HepG2 (cell line): ENCODE data around the gene ACBD6. TPM values are rescaled to one million over a fixed set of nuclear protein-coding genes. Genes with fewer than 3 reads are reported as not detected.

Source experiments
- ATF7-NPFF ChIP-seq: sonication (generic); formaldehyde crosslinking; IDR thresholded peaks from 2 replicates; pipeline ENCODE4 v1.8.1; 2023; ENCODE audit warnings: mild to moderate bottlenecking, low read depth, missing genetic modification reagents, moderate library complexity
- CAMTA2 ChIP-seq: sonication (generic); formaldehyde crosslinking; IDR thresholded peaks from 2 replicates; pipeline ENCODE4 v1.4.0; 2020; ENCODE audit warnings: mild to moderate bottlenecking, missing genetic modification reagents, borderline replicate concordance
- FOXA3 ChIP-seq: IDR thresholded peaks from 2 replicates; pipeline ENCODE4 v1.6.1; 2016; ENCODE audit warnings: missing genetic modification reagents, missing compliant biosample characterization
- HNF4A ChIP-seq: sonication (generic); formaldehyde crosslinking; IDR thresholded peaks from 2 replicates; pipeline ENCODE4 v1.4.0; 2020; ENCODE audit warnings: missing genetic modification reagents
- MTA1 ChIP-seq: sonication (generic); formaldehyde crosslinking; IDR thresholded peaks from 2 replicates; pipeline ENCODE4 v1.4.0; 2020; ENCODE audit warnings: missing genetic modification reagents, mild to moderate bottlenecking, borderline replicate concordance
- MTF1 ChIP-seq: sonication (generic); formaldehyde crosslinking; IDR thresholded peaks from 2 replicates; pipeline ENCODE4 v1.5.0; 2020; ENCODE audit warnings: missing genetic modification reagents
- PATZ1 ChIP-seq: sonication (generic); formaldehyde crosslinking; IDR thresholded peaks from 2 replicates; pipeline ENCODE4 v1.4.0; 2020; ENCODE audit warnings: missing genetic modification reagents
- PITX1 ChIP-seq: sonication (generic); formaldehyde crosslinking; IDR thresholded peaks from 2 replicates; pipeline ENCODE4 v1.5.1; 2020; ENCODE audit warnings: mild to moderate bottlenecking, missing genetic modification reagents
- RAD21 ChIP-seq: fragments of 450-650 bp; formaldehyde crosslinking; IDR thresholded peaks from 2 replicates; pipeline ENCODE4 v1.5.0; 2020; ENCODE audit warnings: mild to moderate bottlenecking
- SOX6 ChIP-seq, 2 experiments: fragments of 450-650 bp in 1 of 2; sonication (generic) in 1 of 2; formaldehyde crosslinking in 1 of 2; IDR thresholded peaks; 2 replicates each; pipeline versions ENCODE4 v1.4.0 to v1.6.1; 2017 to 2020; ENCODE audit warnings: antibody characterized with exemption in 1 of 2, mild to moderate bottlenecking in 1 of 2, missing genetic modification reagents in 1 of 2
- XRCC5 ChIP-seq: fragments of 200-400 bp; formaldehyde crosslinking; optimal IDR thresholded peaks from 2 replicates; pipeline ENCODE3; 2017; ENCODE audit warnings: mild to moderate bottlenecking, low read length
- ZBED4 ChIP-seq: sonication (generic); formaldehyde crosslinking; IDR thresholded peaks from 2 replicates; pipeline ENCODE4 v1.4.0; 2020; ENCODE audit warnings: missing genetic modification reagents, borderline replicate concordance
- ZBTB43 ChIP-seq: sonication (generic); formaldehyde crosslinking; conservative IDR thresholded peaks from 2 replicates; pipeline ENCODE4 v1.4.0; 2020; ENCODE audit warnings: missing genetic modification reagents
- ZBTB44 ChIP-seq: sonication (generic); formaldehyde crosslinking; IDR thresholded peaks from 2 replicates; pipeline ENCODE4 v1.4.0; 2020; ENCODE audit warnings: missing genetic modification reagents
- ZFX ChIP-seq: sonication (generic); formaldehyde crosslinking; IDR thresholded peaks from 2 replicates; pipeline ENCODE4 v1.4.0; 2020; ENCODE audit warnings: mild to moderate bottlenecking, low read depth, missing genetic modification reagents, moderate library complexity
- ZFY ChIP-seq: sonication (generic); formaldehyde crosslinking; IDR thresholded peaks from 2 replicates; pipeline ENCODE4 v1.4.0; 2020; ENCODE audit warnings: missing genetic modification reagents
- ZNF235 ChIP-seq: sonication (generic); formaldehyde crosslinking; IDR thresholded peaks from 2 replicates; pipeline ENCODE4 v1.8.1; 2023; ENCODE audit warnings: mild to moderate bottlenecking, missing genetic modification reagents, borderline replicate concordance
- ZNF331 ChIP-seq: sonication (generic); formaldehyde crosslinking; IDR thresholded peaks from 2 replicates; pipeline ENCODE4 v1.4.0; 2020; ENCODE audit warnings: missing genetic modification reagents
- ZNF580 ChIP-seq: IDR thresholded peaks from 2 replicates; pipeline ENCODE4 v1.6.1; 2016; ENCODE audit warnings: low read depth, borderline replicate concordance
- polyA plus RNA-seq, 8 experiments: library from polyadenylated mRNA; depleted of rRNA in 3 of 8; stranded (reverse) in 7 of 8; unstranded in 1 of 8; fragments of >200 nt; fragmentation: Illumina TruSeq in 4 of 8; extraction: Trizol in 4 of 8; gene quantifications; 2 replicates each; pipeline versions ENCODE4 v1.2.1 to v1.2.3, GENCODE V29; 2011 to 2016; ENCODE audit warnings: low read depth in 4 of 8, missing spikeins in 1 of 8, mixed read lengths in 1 of 8; ENCODE audit not compliant: insufficient read depth in 1 of 8
- total RNA-seq, 5 experiments: library from RNA; depleted of rRNA; stranded (reverse); fragments of >200 nt; fragmentation: Illumina TruSeq; extraction: Trizol; gene quantifications; 2 replicates each; pipeline ENCODE4 v1.2.3, GENCODE V29; 2016; ENCODE audit warnings: low read depth in 1 of 5

The ACBD6 gene
- total and polyA plus RNA-seq, 2 of the 13 experiments (the other 11 are each of a cell fraction or from before 2014, with no cell fraction given): 33.5 to 47.2 TPM

- TF ChIP-seq RAD21 (CRISPR knock-in tag): peak; percentile 74
- 0 out of 2 replicates have a peak, but pooled peaks have one; percentile 18 for TF ChIP-seq ZBTB43 (CRISPR knock-in tag)
- TF ChIP-seq ZNF580 (CRISPR knock-in tag): peak; percentile 38; the same call in 1 of the 2 replicates
- TF ChIP-seq SOX6 (IDR thresholded peaks at IDR 0.05): no peak
- TF ChIP-seq SOX6 (CRISPR knock-in tag; IDR thresholded peaks at IDR 0.05): peak; percentile 50; the same call in 1 of the 2 replicates
- peak; percentile 35 for TF ChIP-seq XRCC5
- TF ChIP-seq ZNF235 (CRISPR knock-in tag): no peak
- TF ChIP-seq MTF1 (CRISPR knock-in tag): no peak
- no peak for TF ChIP-seq ZBTB44 (CRISPR knock-in tag)
- peak; percentile 48; the same call in 1 of the 2 replicates for TF ChIP-seq PITX1 (CRISPR knock-in tag)
- peak; percentile 54 for TF ChIP-seq ZFY (CRISPR knock-in tag)
- peak; percentile 60; the same call in 1 of the 2 replicates for TF ChIP-seq ZBED4 (CRISPR knock-in tag)
- TF ChIP-seq MTA1 (CRISPR knock-in tag): no peak
- peak; percentile 13; the same call in 1 of the 2 replicates for TF ChIP-seq HNF4A (CRISPR knock-in tag)
- 0 out of 2 replicates have a peak, but pooled peaks have one; percentile 28 for TF ChIP-seq ZFX
- no peak for TF ChIP-seq ATF7-NPFF (CRISPR knock-in tag)
- TF ChIP-seq PATZ1 (CRISPR knock-in tag): no peak
- peak; percentile 41; the same call in 1 of the 2 replicates for TF ChIP-seq FOXA3 (CRISPR knock-in tag)
- peak; percentile 52; the same call in 1 of the 2 replicates for TF ChIP-seq ZNF331 (CRISPR knock-in tag)
- no peak for TF ChIP-seq CAMTA2 (CRISPR knock-in tag)
Measured at GRCh38 chr1:180515857-180516388, 13.5 kb upstream of the ACBD6 start (continued).
